Stomach (tissue), 9 donors: ENCODE measurements around the gene SPRYD3. TPM values are rescaled to one million over a fixed set of nuclear protein-coding genes. Genes with fewer than 3 reads are reported as not detected.

Experiments
- DNase-seq, 2 donors: peaks; one replicate each; pipeline versions ENCODE4 v3.0.0 to v3.0.0-alpha.2; 2013 to 2019
- H3K27ac ChIP-seq, 5 donors: fragments of 200-600 bp in 4 of 5; sonication (generic) in 4 of 5; one replicate each; pipeline ENCODE4 v1.5.1; 2013 to 2019; ENCODE audit warnings: mild to moderate bottlenecking in 1 of 5, moderate library complexity in 1 of 5
- H3K27me3 ChIP-seq, 3 donors: fragments of 200-600 bp; sonication (generic); one replicate each; pipeline ENCODE4 v1.5.1; 2017 to 2019; ENCODE audit warnings: mixed run types in 1 of 3
- H3K36me3 ChIP-seq, 4 donors: fragments of 200-600 bp; sonication (generic); 1 replicate in 3 of 4; 2 replicates in 1 of 4; pipeline ENCODE4 v1.5.1; 2016 to 2019
- H3K4me1 ChIP-seq, 4 donors: fragments of 200-600 bp; sonication (generic); one replicate each; pipeline ENCODE4 v1.5.1; 2016 to 2019
- H3K4me3 ChIP-seq, 4 donors: fragments of 200-600 bp; sonication (generic) in 3 of 4; one replicate each; pipeline ENCODE4 v1.5.1; 2016 to 2019; ENCODE audit warnings: mild to moderate bottlenecking in 1 of 4
- H3K9me3 ChIP-seq, 4 donors: fragments of 200-600 bp; sonication (generic); one replicate each; pipeline ENCODE4 v1.5.1; 2016 to 2019
- EP300 ChIP-seq: sonication (generic); formaldehyde crosslinking; IDR thresholded peaks from one replicate; pipeline ENCODE4 v1.6.1; 2017; ENCODE audit warnings: antibody characterized with exemption
- POLR2A ChIP-seq, 4 donors: fragments of 450-650 bp; IDR thresholded peaks; one replicate each; pipeline ENCODE4 v1.6.1; 2016; ENCODE audit warnings: antibody characterized with exemption in 4 of 4, control low read depth in 2 of 4, mild to moderate bottlenecking in 1 of 4, moderate library complexity in 1 of 4
- POLR2AphosphoS5 ChIP-seq, 3 donors: sonication (generic); formaldehyde crosslinking; IDR thresholded peaks; one replicate each; pipeline ENCODE4 v1.6.1; 2016; ENCODE audit warnings: antibody characterized with exemption in 3 of 3
- WGBS, 5 donors: extraction: QIAGEN DNeasy Blood & Tissue Kit in 3 of 5; methylation state at CpG; one replicate each; pipeline versions ENCODE4 v1.1.5 to v1.1.7; 2013 to 2018; 5-methylcytosine and 5-hydroxymethylcytosine counted together
- intact Hi-C: fragments of 100-400 bp; cut with DNase I; formaldehyde crosslinking; loops from one replicate; pipeline ENCODE4 v1.15.1; 2023; ENCODE audit warnings: low total_unique reads
- polyA plus RNA-seq, 3 donors: library from polyadenylated mRNA; stranded (reverse); fragments of 200-250 nt; gene quantifications; one replicate each; pipeline ENCODE4 v1.2.3, GENCODE V29; 2013
- total RNA-seq, 5 donors: library from RNA; depleted of rRNA; stranded (reverse); fragments of >200 nt; gene quantifications; one replicate each; pipeline versions ENCODE4 v1.1.0 to v1.2.3, GENCODE V29; 2014 to 2016
- TF ChIP-seq, protein P1 (sequence below), 7 experiments: fragments of 450-650 bp in 4 of 7; fragments of 200-600 bp in 3 of 7; sonication (generic) in 3 of 7; IDR thresholded peaks; one replicate each; pipeline ENCODE4 v1.5.1; 2016 to 2019; ENCODE audit warnings: antibody characterized with exemption in 7 of 7, control low read depth in 2 of 7, mild to moderate bottlenecking in 1 of 7
- donor health status: healthy with polysubstance abuse.
- donor health status: Bipolar disorder and iron deficiency.
- donor health status: healthy.

The SPRYD3 gene
- total and polyA plus RNA-seq, 8 donors, result 17.8 to 99.8 (median 30.2) TPM

- DNase-seq, result peak; percentile 84 to 92
- peak overlapping the region; percentile 46 to 62 (median 54) for H3K4me3 ChIP-seq
- intact Hi-C loops, result no loop called here
- peak overlapping the region; percentile 91 to 99 (median 98) for H3K27ac ChIP-seq
- H3K36me3 ChIP-seq, result peaks cover 11 to 35% (median 27%) of the 10 kb centered on the region in 4 donors
- TF ChIP-seq EP300 (no peak), POLR2A (IDR thresholded peaks at IDR 0.05) (no peak), POLR2AphosphoS5 (IDR thresholded peaks at IDR 0.05) (peak; percentile 4 to 73 (median 28))
- TF ChIP-seq, protein P1, sequence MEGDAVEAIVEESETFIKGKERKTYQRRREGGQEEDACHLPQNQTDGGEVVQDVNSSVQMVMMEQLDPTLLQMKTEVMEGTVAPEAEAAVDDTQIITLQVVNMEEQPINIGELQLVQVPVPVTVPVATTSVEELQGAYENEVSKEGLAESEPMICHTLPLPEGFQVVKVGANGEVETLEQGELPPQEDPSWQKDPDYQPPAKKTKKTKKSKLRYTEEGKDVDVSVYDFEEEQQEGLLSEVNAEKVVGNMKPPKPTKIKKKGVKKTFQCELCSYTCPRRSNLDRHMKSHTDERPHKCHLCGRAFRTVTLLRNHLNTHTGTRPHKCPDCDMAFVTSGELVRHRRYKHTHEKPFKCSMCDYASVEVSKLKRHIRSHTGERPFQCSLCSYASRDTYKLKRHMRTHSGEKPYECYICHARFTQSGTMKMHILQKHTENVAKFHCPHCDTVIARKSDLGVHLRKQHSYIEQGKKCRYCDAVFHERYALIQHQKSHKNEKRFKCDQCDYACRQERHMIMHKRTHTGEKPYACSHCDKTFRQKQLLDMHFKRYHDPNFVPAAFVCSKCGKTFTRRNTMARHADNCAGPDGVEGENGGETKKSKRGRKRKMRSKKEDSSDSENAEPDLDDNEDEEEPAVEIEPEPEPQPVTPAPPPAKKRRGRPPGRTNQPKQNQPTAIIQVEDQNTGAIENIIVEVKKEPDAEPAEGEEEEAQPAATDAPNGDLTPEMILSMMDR (IDR thresholded peaks at IDR 0.05), result peak in 5 of 7 experiments; percentile 56 to 93 (median 75)
- 17 to 30% (median 23%) methylated on average over 13 to 16 of the region's 16 CpGs for WGBS, 5 donors
- no peaks in the 10 kb centered on the region for H3K9me3 ChIP-seq
- H3K27me3 ChIP-seq, result no peaks in the 10 kb centered on the region
- peaks cover 67 to 82% (median 70%) of the 10 kb centered on the region in 4 donors for H3K4me1 ChIP-seq
Observed at GRCh38 chr12:53053218-53054111, 25.7 kb downstream of the SPRYD3 start.

DNA sequence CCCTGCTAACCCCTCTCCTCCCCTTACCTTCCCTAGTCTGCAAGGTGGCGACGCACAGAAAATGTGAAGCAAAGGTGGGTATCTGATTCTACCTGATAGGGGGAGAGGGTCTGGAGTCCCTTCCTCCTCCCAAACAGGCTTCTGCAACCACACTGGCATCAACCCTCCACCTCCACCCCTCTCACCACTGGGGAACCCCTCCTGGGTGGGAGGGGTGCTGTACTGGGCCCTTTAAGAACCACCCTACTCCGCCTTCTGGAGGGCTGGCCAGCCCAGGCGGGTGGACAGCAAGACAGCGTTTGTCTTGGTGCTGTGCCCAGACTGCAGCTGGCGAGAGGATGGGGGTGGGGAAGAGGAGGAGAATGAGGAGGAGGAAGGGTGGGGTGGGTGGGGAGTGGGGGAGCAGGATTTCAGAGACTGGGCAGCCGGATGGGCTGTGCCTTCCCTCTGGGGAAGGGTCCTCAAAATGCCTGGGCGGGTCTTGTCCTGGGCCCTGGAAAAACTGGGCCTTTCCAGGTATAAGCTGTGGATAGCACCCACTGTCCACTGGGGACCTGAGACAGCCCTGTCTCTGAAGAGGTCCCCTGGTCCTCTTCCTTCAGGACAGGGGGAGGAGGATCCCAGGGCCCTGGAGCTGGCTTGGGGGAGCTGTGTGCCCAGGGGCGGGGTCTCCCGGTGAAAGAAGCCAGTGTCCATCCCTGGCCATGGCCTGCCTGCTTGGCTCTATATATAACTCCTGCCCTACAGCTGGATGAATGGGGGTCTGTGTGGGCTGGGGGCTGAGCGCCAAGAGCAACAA, 26.6 kb downstream of the SPRYD3 start:
- Histone ChIP-seq H3K27ac (peak overlapping the region; percentile 91 to 99 (median 98)), H3K4me3 (peak overlapping the region; percentile 46 to 62 (median 54))

GRCh38 chr12:53051881-53052412, 27.2 kb downstream of the SPRYD3 start:
- Histone ChIP-seq H3K4me1 (peaks cover 76 to 86% (median 80%) of the 10 kb centered on the region in 4 donors), H3K36me3 (peaks cover 0 to 20% (median 12%) of the 10 kb centered on the region in 4 donors), H3K4me3 (peak overlapping the region; percentile 46 to 62 (median 54)), H3K27me3 (no peaks in the 10 kb centered on the region), H3K9me3 (no peaks in the 10 kb centered on the region), H3K27ac (peak overlapping the region; percentile 91 to 99 (median 98))
- intact Hi-C loops, result no loop called here
- TF ChIP-seq, protein P1 (IDR thresholded peaks at IDR 0.05), result no peak
- no peak for TF ChIP-seq POLR2A (IDR thresholded peaks at IDR 0.05)
- no peak for TF ChIP-seq POLR2AphosphoS5 (IDR thresholded peaks at IDR 0.05)
- TF ChIP-seq EP300, result no peak
- 23 to 50% (median 33%) methylated on average over 5 to 7 of the region's 7 CpGs for WGBS, 5 donors
- DNase-seq, result no peak

More for the DNA sequence above, 26.6 kb downstream of the SPRYD3 start:
- H3K9me3 ChIP-seq, result no peaks in the 10 kb centered on the region
- intact Hi-C loops, result no loop called here
- H3K4me1 ChIP-seq, result peaks cover 75 to 88% (median 79%) of the 10 kb centered on the region in 4 donors
- peaks cover 4 to 26% (median 18%) of the 10 kb centered on the region in 4 donors for H3K36me3 ChIP-seq
- TF ChIP-seq, protein P1 (IDR thresholded peaks at IDR 0.05), result no peak
- peak; percentile 41 to 70 (median 67) for TF ChIP-seq POLR2AphosphoS5 (IDR thresholded peaks at IDR 0.05)
- DNase-seq, result peak; percentile 92 to 95
- H3K27me3 ChIP-seq, result no peaks in the 10 kb centered on the region
- WGBS, 5 donors, result 26 to 47% (median 31%) methylated on average over 9 to 11 of the region's 11 CpGs
